Omental fat pad (tissue), 4 donors: ENCODE results near the gene EGR2. TPM values are rescaled to one million over a fixed set of nuclear protein-coding genes. Genes with fewer than 3 reads are reported as not detected.

Source experiments
- ATAC-seq: fragments of 150-250 bp; one replicate; pipeline ENCODE4 v1.9.1; 2016; ENCODE audit warnings: mild to moderate bottlenecking, moderate library complexity; ENCODE audit not compliant: low FRiP score
- DNase-seq: peaks from one replicate; pipeline ENCODE4 v3.0.0-alpha.2; 2019; ENCODE audit warnings: low spot score
- CTCF ChIP-seq, 3 donors: fragments of 450-650 bp; IDR thresholded peaks; one replicate each; pipeline ENCODE4 v1.5.1; 2016 to 2017; ENCODE audit warnings: antibody characterized with exemption in 3 of 3, mild to moderate bottlenecking in 3 of 3, moderate library complexity in 2 of 3
- total RNA-seq, 4 donors: library from RNA; depleted of rRNA; stranded (reverse); fragments of >200 nt; gene quantifications; one replicate each; pipeline ENCODE4 v1.1.0, GENCODE V29; 2016

The EGR2 gene
- total RNA-seq, 4 donors from 2014 or later, result 5.0 to 11.6 (median 5.7) TPM

GRCh38 chr10:62839590-62839989 lies 23.4 kb upstream of the EGR2 start:
- ATAC-seq (no peak), DNase-seq (no peak)
- no peak for TF ChIP-seq CTCF (IDR thresholded peaks at IDR 0.05)

- TF ChIP-seq CTCF (IDR thresholded peaks at IDR 0.05), result no peak
- no peak for DNase-seq
- ATAC-seq, result no peak
Measured at GRCh38 chr10:62831346-62831745, 15.2 kb upstream of the EGR2 start.

- no peak for TF ChIP-seq CTCF (IDR thresholded peaks at IDR 0.05)
- DNase-seq, result no peak
- ATAC-seq, result no peak
Measured at GRCh38 chr10:62830679-62831078, 14.5 kb upstream of the EGR2 start.

- ATAC-seq, result no peak
- no peak for DNase-seq
- TF ChIP-seq CTCF (IDR thresholded peaks at IDR 0.05), result no peak
Measured at GRCh38 chr10:62829622-62830021, 13.5 kb upstream of the EGR2 start.

GRCh38 chr10:62826273-62826672 lies 10.1 kb upstream of the EGR2 start:
- TF ChIP-seq CTCF (IDR thresholded peaks at IDR 0.05), result no peak
- ATAC-seq, result no peak
- DNase-seq, result no peak

GRCh38 chr10:62820586-62820985 lies 4.4 kb upstream of the EGR2 start:
- DNase-seq, result no peak
- ATAC-seq, result no peak
- TF ChIP-seq CTCF (IDR thresholded peaks at IDR 0.05), result no peak

- ATAC-seq (no peak), DNase-seq (no peak)
- TF ChIP-seq CTCF (IDR thresholded peaks at IDR 0.05), result no peak
Measured at GRCh38 chr10:62819141-62819920, 3.2 kb upstream of the EGR2 start.
